HG02588 (cell line): ENCODE data around the gene TNFRSF9.
"Not testable (repeated sequence)": the region's sequence is repeated elsewhere in the genome, so short reads cannot be mapped to it uniquely, and the experiment has no call there.

ENCODE experiments used
- ATAC-seq: cut with Tn5 transposase; IDR thresholded peaks from one replicate; pipeline ENCODE4 v1.9.1; 2021; ENCODE audit warnings: mild to moderate bottlenecking, moderate library complexity; ENCODE audit not compliant: unreplicated experiment

The TNFRSF9 gene

DNA sequence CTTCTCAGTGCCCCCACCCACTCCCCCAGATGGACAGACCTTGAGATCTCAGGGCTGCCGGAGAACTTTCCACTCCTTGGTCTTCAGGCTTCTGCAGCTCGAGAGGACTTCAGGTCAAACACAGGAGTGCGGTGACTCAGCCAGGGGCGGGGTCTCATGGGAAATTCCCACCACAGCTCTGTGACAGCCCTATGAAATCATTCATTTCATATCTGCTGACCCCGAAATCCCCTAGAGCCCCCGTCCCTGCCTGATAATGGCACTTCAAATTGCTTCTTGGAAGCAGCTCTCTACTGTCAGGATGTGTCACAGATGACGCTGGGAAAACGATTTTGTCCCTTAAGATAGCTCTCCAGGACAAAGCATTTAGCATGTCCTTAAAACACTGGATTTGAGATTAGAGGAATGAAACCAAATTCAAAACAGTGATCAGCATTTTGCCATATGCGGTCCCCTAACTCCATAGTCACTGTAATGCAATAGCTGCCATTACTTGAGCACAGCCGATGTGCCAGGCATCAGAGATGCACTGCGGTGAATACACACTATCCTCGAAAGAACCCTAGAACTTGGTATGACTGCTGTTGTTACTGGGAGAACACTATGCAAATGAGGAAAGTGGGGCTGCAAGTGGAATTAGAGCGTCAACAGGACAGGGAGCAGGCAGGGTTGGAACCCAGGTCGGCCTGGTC, at the start of gene TNFRSF9:
TSS of gene TNFRSF9 (minus strand) at position 95 of the 692 bp plus-strand sequence. CDS start 845 bp downstream, outside the sequence.
- no peak for ATAC-seq

DNA sequence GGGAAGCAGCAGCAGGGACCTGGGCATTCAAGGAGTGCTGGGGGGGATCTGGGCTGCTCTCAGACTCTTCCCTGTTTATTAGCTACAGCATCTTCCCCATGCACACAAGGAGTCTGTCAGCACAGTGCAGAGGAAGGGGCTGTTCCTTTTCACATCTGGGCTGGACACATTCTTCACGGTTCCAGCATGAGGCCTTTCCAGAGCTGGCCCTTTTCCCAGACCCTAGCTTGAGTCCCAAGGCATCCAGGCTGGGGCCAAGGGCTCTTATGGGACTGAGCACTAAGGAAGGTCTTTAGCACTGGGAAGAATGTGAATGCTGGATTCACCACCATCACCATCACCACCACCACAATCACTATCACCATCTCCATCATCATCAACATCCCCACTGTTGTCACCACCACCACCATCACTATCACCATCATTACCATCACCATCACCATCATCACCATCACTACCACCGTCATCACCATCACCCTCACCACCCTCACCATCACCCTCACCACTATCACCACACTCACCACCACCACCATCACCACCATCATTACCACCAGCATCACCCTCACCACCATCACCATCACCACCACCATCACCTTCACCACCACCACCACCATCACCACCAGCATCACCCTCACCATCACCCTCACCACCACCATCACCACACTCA, 49.3 kb upstream of the TNFRSF9 start:
- ATAC-seq = no peak

DNA sequence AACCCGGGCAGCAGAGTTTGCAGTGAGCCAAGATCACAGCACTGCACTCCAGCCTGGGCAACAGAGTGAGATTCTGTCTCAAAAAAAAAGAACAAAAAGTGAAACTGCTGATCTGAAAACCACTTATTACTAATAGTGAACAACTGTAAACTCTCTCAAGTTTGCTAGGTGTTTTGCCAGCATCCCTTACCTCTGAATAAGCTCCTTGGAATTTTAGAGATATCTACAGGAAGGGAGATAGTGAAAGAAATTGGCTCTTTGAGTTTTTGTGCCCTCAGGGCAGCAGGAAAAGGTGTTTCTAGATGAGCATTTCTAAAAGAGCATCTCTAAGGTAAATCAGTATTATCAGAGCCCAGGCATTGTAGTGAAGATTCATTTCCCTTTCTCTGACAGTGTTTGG, 47.9 kb upstream of the TNFRSF9 start:
- ATAC-seq = no peak

DNA sequence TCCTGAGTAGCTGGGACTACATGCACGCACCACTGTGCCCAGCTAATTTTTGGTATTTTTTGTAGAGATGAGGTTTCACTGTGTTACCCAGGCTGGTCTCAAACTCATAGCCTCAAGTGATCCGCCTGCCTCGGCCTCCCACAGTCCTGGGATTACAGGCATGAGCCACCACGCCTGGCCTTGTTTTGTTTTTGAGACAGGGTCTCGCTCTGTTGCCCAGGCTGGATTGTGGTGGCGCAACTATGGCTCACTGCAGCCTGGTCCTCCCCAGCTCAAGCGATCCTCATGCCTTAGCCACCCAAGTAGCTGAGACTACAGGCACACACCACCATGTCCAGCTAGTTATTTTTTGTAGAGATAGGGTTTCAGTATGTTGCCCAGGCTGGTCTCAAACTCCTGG, 46.9 kb upstream of the TNFRSF9 start:
- no peak for ATAC-seq

DNA sequence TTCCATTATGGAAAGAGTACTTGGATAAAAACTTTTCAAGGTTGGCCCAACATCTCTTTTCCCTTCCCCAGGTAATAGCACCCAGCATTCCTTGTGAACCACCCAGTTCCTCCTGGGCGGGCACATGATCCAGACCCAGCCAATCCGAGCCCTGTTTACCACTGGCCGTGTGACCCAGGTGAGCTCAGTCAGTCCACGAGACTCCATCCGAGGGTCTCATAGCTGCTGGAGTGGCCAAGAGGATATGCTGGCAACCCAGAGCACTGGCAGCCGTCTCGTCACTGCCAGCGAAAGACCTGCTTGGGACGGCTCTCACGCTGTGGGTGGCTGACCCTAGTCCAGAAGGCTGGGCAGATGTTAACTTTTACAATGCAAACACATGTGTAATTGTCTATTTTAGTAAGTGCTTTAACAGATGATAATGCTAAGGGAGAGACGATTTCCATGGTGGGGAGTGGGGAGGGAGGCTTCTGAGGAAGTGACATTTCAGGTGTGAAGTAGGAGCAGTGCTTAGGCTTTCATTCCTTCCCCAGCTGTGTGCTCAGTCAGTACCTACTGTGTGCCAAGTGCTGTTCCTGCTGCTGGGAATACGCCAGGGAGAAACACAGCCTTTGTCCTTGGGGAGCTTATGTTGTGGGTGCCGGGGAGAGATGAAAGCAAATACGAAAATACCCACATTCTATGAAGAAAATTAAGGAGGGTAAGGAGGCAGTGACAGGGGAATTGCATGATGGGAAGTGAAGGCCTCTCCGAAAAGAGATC, 45.4 kb upstream of the TNFRSF9 start:
- no peak for ATAC-seq

DNA sequence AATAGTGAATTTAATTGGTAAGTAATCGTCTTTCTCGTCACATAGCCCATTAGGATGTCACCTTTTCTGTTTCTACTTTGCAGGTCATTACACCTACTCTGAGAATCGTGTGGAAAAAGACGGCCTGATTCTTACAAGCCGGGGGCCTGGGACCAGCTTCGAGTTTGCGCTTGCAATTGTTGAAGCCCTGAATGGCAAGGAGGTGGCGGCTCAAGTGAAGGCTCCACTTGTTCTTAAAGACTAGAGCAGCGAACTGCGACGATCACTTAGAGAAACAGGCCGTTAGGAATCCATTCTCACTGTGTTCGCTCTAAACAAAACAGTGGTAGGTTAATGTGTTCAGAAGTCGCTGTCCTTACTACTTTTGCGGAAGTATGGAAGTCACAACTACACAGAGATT, 44.2 kb upstream of the TNFRSF9 start:
- no peak for ATAC-seq

DNA sequence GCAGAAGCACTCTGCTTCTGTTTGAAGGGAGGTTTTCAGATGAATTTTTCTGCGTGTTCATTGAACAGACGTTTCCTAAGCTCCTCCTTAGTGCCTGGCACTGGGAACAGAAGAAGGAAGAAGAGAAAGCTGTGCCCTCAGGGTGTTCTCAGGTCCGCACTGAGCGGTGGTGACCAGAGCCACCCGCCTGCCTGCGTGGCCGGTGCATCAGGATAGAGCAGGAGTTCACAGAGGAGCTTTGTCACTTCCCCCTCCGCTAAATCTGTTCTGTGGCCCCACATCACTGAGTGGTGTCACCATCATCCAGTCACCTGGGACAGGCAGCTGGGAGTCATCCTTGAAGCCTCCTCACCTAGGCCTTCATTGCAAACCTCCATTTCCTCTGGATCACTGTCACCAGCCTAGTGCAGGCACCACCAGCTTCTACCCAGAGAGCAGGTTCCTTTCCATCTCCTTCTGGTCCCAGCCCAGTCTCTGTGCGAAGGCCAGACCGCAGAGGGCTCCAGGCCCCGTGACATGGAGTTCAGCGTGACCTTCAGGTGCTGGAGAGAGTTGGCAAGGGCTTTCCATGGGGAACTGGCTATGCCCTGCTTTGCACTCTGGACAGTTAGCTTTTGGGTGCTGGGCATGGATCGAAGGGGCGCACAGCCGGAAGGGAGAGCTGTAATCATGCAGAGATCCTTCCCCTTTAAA, 42.6 kb upstream of the TNFRSF9 start:
- no peak for ATAC-seq

DNA sequence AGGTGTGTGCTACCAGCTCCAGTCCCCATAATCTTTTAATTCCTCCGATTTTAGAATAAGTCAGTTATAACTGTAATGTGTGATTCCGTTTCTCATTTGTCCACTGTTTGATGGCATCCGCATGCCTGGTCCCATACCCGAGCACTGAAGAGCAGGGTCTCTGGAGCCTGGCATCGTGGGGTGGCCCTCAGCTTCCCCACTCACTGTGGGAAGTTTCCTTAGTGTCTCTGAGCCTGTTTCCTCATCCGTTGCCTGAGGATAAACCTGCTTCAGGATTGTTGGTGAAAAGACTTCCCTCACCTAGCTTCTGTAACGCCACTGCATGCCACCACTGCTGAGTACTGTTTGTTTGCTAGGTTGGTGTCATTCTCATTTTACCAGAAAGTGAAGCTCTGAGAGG, 40.3 kb upstream of the TNFRSF9 start:
- no peak for ATAC-seq

DNA sequence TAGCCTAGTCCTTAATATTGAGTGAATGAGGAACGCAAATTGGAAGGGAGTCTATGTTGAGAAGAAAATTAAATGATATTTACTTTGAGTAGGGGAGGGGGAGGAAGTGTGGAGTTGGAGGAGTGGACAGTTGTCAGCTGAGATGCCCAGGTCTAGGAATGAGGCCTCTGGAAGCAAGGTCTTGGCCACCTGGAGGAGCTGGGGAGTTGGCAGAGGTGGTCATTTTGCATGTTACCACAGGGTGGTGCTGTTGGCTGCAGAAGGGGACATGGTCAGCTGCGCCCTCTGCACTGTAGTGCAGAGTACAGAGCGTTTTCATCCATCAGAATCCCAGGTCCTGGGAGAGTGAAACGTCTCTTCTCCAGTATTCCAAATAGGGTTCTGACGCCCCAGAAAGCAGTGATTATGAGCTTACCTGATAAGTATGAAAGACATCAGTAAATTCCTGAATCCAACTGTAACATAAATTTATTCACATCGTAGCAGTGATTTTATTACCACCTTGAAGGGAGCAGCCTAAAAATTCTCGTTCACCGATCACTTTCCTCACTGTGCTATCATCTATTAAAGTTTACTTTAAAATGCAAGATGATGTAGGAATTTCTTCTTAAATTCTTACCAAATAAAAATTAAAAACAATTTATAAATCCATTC, 34.7 kb upstream of the TNFRSF9 start:
- no peak for ATAC-seq

DNA sequence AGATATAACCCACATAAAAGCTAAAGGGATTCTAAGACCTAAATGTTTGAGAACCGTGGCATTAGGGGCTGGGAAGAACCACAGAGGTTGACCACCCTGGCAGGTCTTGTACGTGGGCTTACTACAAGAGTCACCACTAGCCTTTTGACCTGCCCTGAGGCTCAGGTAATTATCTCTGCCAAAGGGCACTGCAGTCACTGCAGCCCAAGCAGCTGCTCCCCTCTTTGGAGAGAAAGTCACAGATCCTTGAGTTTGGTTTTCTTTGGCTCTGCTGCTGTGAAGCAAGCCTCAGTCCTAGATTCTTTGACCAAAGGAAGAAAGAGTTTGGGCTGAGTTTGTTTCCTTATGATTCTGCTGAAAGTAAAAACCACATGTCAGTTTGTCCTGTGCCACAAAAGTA, 32.4 kb upstream of the TNFRSF9 start:
- ATAC-seq = no peak

DNA sequence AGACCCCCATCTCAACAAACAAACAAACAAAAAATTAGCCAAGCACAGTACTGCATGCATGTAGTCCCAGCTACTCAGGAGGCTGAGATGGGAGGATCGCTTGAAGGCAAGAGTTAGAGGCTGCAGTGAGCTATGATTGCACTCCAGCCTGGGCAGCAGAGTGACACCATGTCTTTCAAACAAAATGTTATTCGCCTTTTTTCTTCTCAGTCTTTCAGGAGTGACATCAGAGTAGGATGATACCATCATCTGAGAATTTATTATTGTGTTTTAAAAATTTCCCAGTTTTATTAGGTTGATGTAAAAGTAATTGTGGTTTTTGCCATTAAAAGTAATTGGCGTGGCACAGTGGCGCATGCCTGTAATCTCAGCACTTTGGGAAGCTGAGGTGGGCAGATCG, 31.6 kb upstream of the TNFRSF9 start:
- no peak for ATAC-seq

DNA sequence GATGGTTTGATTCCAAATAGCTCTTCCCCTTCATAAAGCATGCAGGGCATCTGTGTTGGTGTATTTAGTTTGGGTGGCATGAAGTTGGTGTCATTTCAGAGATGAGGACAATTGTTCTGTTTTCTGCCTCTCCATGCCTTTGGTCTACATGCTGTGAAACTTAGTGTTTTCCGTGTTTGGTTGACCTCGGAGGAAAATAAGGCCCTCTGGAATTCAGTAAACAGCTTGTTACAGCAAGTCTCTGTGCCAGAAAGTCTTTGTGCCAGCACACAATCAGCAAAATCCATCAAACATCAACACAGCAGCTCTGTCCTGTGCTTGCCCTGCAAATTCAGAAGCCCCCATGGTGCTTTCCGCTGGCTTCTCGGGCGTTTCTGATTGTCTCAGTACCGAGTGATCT, 30.4 kb upstream of the TNFRSF9 start:
- no peak for ATAC-seq

DNA sequence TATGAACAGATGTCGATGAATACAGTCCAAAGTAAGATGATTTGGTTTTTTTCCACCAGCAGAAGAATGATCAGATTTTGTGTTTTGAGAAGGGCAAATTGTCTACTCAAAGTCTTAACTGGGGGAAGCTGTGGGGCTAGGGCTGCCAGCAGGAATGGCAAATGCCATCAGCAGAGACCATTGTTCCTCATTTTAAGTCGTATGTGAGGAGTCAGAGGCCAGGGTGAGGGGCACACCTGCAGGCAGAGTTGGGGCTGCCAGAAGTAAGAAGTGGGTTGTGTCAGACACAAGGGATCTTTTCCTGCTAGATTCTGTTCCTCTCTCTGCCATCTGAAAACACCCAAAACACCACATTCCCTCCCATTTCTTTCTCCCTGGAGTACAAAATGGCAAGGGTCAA, 29.6 kb upstream of the TNFRSF9 start:
- ATAC-seq = no peak

DNA sequence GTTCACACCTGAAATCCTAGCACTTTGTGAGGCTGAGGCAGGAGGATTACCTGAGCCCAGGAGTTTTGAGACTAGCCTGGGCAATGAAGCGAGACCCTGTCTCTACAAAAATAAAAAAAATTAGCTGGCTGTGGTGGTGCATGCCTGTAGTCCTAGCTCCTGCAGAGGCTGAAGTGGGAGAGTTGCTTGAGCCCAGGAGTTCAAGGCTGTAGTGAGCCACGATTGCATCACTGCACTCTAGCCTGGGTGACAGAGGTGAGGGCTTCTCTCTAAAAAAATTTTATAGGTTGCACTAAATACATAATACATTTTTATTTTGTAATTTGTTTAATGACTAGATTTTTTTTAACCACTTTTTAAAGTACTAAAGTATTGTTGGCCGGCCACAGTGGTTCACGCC, 27.0 kb upstream of the TNFRSF9 start:
- ATAC-seq = no peak

DNA sequence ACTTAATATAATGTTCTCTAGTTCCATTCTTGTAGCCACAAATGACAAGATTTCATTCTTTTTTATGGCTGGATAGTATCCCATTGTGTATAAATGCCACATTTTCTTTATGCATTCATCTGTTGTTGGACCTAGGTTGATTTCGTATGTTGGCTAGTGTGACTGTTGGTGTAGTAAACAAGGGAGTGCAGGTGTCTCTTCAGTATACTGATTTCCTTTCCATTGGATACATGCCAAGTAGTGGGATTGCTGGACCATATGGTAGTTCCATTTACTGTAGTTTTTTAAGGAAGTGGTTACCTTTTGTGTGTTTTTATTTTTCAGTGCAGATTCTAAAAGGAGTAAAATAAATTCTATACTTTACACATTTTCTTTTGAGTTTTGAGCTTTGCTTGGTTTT, 26.6 kb upstream of the TNFRSF9 start:
- ATAC-seq = no peak

DNA sequence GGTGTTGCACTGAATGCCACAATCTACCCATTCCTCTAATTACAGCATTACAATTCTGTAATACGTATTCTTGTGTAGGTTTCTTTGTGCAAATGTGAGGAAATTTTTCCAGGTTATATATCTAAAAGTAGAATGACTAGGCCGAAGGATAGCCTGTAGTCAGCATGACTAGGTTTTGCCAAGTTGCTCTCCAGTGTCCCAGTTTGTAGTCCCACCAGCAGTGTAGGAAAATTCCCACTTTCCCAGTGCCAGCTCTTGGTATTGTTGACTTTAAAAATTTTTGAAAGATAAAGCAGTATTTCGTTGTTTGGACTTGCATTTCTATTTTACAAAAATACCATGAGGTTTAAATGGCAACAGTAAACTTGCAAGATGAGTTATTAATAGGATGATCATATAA, 23.8 kb upstream of the TNFRSF9 start:
- ATAC-seq = no peak

DNA sequence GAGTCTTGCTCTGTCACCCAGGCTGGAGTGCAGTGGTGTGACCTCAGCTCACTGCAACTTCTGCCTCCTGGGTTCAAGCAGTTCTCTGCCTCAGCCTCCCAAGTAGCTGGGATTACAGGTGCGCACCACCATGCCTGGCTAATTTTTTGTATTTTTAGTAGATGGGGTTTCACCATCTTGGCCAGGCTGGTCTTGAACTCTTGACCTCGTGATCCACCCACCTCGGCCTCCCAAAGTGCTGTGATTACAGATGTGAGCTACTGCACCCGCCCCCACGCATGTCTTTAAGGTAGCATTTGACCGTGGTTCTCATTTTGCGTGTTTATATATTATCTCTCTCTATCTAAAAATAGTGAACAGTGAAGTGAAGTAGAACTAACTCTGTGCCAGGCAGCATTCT, 23.2 kb upstream of the TNFRSF9 start:
- ATAC-seq = not testable (repeated sequence)

DNA sequence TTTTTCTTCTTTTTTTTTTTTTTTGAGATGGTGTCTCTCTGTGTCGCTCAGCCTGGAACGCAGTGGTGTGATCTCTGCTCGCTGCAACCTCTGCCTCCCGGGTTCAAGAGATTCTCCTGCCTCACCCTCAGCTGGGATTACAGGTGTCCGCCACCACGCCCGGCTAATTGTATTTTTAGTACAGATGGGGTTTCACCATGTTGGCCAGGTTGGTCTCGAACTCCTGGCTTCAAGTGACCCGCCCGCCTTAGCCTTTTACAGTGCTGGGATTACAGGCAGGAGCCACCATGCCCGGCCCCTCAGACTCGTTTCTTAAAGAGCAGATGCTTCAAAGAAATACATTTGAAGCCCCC, 22.7 kb upstream of the TNFRSF9 start:
- not testable (repeated sequence) for ATAC-seq

DNA sequence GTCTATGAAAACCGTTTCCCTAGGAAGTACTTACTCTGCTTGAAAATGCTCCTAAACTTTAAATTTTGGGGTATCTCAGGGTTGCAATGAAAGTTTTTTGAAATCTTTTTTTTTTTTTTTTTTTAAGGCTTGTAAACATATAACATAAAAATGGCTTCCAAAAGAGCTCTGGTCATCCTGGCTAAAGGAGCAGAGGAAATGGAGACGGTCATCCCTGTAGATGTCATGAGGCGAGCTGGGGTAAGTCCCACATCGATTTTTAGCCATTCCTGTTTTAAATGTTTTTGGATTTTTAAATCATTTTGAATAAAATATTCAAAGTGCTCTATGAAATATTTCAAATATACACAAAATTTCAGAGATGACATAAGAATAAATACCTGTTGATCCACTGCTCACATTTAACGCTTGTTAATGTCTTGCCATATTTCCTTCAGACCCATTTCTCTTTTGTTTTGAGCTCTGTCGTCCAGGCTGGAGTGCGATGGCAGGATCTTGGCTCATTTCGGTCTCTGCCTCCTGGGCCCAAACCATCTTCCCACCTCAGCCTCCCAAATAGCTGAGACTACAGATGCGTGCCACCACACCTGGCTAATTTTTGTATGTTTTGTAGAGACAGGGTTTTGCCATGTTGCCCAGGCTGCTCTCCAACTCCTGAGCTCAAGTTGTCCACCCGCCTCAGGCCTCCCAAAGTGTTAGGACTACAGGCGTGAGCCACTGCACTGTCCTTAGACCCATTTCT, 22.2 kb upstream of the TNFRSF9 start:
- no peak for ATAC-seq

DNA sequence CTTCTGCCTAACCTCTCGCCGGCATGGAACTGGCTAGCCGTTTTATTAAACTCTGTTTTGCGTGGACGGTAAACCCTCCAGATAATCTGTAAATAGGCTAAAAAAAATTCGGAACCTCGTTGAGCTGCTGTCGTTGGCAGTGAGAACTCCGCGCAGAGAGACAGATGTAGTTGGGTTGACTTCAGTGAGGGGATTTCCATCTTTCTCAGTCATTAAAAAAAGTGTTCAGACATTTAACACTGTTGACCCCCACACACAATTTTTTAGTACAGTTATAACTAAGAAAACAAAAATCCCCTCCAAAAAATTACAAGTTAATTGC, 21.3 kb upstream of the TNFRSF9 start:
- peak; percentile 0 for ATAC-seq
